Activated CD4-positive, alpha-beta T cell treated with anti-CD3 and anti-CD28 coated beads for 36 hours (primary cell): ENCODE measurements around the gene PMEPA1. TPM values are rescaled to one million over a fixed set of nuclear protein-coding genes. Genes with fewer than 3 reads are reported as not detected.

ENCODE experiments used
- ATAC-seq: fragments of 200-7000 bp; cut with Tn5 transposase; one replicate; pipeline ENCODE4 v1.10.0; 2021; ENCODE audit warnings: mild to moderate bottlenecking, moderate library complexity
- CTCF ChIA-PET: fragments of 350-600 bp; sonication (Branson Sonifier 250); formaldehyde crosslinking; loops from one replicate; lab custom pipeline; 2021; ENCODE audit warnings: antibody characterized with exemption; lab: Charles Lee
- POLR2A ChIA-PET: fragments of 350-600 bp; sonication (Branson Sonifier 250); formaldehyde crosslinking; loops from one replicate; lab custom pipeline; 2021; ENCODE audit warnings: antibody characterized with exemption, inconsistent platforms; lab: Charles Lee
- DNase-seq: peaks from one replicate; pipeline ENCODE4 v3.0.0-alpha.2; 2020
- H3K27ac Mint-ChIP-seq: one replicate; pipeline ENCODE4 v1.8.0; 2021; ENCODE audit warnings: mixed read lengths
- H3K27me3 Mint-ChIP-seq: one replicate; pipeline ENCODE4 v1.8.0; 2021; ENCODE audit warnings: mixed read lengths
- H3K36me3 Mint-ChIP-seq: one replicate; pipeline ENCODE4 v1.8.0; 2021; ENCODE audit warnings: low read depth, mixed read lengths
- H3K4me1 Mint-ChIP-seq: one replicate; pipeline ENCODE4 v1.8.0; 2021; ENCODE audit warnings: mixed read lengths
- H3K4me3 Mint-ChIP-seq: one replicate; pipeline ENCODE4 v1.8.0; 2021; ENCODE audit warnings: mild to moderate bottlenecking, moderate library complexity, mixed read lengths
- H3K9me3 Mint-ChIP-seq: one replicate; pipeline ENCODE4 v1.8.0; 2021; ENCODE audit warnings: low read depth, mixed read lengths
- intact Hi-C, 2 experiments: fragments of 100-400 bp; cut with DNase I in 1 of 2; cut with micrococcal nuclease in 1 of 2; formaldehyde crosslinking; loops; one replicate each; pipeline versions ENCODE4 v1.14.2 to v1.15.1; 2022 to 2024; cut with DNase I, micrococcal nuclease
- total RNA-seq, 2 experiments: library from RNA; stranded (reverse); gene quantifications; one replicate each; pipeline ENCODE4 v1.2.3, GENCODE V29; 2021

Gene PMEPA1
- total RNA-seq, 2 experiments from 2014 or later: 1.6 to 1.8 TPM

DNA sequence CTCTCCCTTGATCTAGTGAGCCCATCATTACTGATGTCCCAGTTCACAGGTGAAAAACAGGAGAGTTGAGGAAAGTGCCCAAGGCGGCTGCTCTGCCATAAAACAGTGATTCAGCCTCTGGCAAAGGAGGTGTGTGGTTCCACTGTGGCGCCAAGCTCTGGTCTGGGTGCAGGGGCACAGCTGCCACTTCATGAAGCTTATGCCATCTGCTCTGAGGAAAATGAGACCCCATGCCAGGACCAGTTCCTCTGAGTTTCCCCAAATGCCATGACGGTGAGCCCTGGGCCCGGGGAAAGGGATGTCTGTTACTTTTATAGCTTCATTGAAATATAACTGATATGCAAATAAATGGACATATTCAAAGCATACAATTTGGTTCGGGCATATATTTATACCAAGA, 55.9 kb downstream of the PMEPA1 start:
- H3K4me3 Mint-ChIP-seq: no peak overlapping the region
- peaks cover 2% of the 10 kb centered on the region for H3K36me3 Mint-ChIP-seq
- ATAC-seq: no peak
- ChIA-PET CTCF (interaction anchor here (0.5 to 2.0 kb wide), 22 partner anchors 9 to 849 kb away, joined by 3 to 10 read pairs (median 3); no protein-coding TSS in a partner anchor), POLR2A (no interaction called here)
- no peaks in the 10 kb centered on the region for H3K27me3 Mint-ChIP-seq
- H3K9me3 Mint-ChIP-seq: no peaks in the 10 kb centered on the region
- H3K4me1 Mint-ChIP-seq: peaks cover 20% of the 10 kb centered on the region
- DNase-seq: no peak
- intact Hi-C loops: loop anchor here (1.0 to 10.0 kb wide), 6 partner anchors 57 to 556 kb away; no protein-coding TSS in a partner anchor
- H3K27ac Mint-ChIP-seq: no peak overlapping the region

DNA sequence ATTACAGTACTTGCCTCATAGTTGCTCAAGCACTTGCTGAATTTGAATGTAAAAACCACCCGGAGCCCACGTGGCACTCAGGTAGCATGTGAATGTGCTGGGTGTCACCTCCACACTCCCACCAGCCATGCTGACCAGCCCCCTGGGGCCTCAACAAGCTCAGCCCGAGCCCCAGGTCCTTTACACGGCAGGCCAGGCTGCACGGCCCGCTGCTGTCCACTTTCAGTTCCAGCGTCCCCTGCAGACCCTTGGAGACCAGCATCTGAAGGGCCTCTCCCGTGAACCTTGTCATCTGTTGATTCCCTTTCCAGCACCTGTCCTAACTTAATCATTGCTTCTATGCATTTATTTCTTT, 56.3 kb downstream of the PMEPA1 start:
- H3K4me1 Mint-ChIP-seq: peaks cover 18% of the 10 kb centered on the region
- H3K4me3 Mint-ChIP-seq: no peak overlapping the region
- ChIA-PET POLR2A (no interaction called here), CTCF (interaction anchor here (0.5 to 2.0 kb wide), 21 partner anchors 8 to 601 kb away, joined by 3 to 10 read pairs (median 3); no protein-coding TSS in a partner anchor)
- ATAC-seq (no peak), DNase-seq (no peak)
- H3K9me3 Mint-ChIP-seq: no peaks in the 10 kb centered on the region
- no peak overlapping the region for H3K27ac Mint-ChIP-seq
- intact Hi-C loops: loop anchor here in 1 of 2 experiments (10.0 kb wide), 1 partner anchor 551 kb away; no protein-coding TSS in a partner anchor
- no peaks in the 10 kb centered on the region for H3K27me3 Mint-ChIP-seq
- peaks cover 2% of the 10 kb centered on the region for H3K36me3 Mint-ChIP-seq

DNA sequence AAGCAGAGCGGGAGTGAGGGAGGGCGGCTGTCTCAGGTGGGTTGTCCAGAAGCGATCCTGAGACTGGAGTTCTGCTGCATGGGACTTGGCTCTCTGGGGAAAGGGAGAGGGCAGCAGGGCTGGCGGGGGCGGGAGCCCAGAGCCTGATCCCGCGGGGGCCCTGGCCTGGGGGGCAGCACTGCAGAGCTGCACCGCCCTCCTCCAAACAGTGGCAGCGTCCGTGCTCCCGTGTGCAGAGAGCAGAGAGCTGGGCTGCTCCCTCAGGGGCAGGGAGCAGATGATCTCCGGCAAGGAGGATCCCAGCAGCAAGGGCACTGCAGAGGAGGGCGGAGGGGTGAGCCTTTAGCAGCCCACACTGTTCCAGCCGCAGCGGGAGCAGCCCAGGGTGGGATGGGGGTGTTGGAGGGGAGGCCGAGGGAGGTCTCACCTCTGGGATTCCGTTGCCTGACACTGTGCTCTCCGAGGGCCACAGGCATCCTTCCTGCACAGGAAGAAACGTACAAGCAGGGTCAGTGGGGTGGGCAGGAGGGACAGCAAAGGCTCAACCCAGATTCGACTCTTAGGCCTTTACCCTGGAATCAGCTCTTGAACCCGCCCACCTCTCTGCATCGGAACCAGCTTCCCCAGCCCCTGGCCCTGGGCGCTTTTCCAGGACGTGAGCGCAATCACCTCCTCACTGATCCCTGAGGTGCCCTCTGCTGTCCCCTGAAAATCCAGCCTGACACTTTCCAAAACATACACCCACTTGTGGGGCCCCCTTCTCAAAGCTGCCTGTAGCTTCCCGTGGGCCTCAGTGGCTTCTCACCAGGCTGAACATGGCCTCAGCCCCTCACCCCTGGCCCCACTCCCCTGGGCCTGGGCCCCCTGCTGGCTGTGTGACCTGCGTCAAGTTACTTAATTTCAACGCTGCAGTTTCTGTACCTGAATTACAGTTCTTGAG, 56.9 kb downstream of the PMEPA1 start:
- CTCF ChIA-PET: interaction anchor here (0.6 to 2.0 kb wide), 8 partner anchors 8 to 435 kb away, joined by 3 to 10 read pairs (median 4); no protein-coding TSS in a partner anchor
- Mint-ChIP-seq H3K9me3 (no peaks in the 10 kb centered on the region), H3K36me3 (peaks cover 2% of the 10 kb centered on the region)

DNA sequence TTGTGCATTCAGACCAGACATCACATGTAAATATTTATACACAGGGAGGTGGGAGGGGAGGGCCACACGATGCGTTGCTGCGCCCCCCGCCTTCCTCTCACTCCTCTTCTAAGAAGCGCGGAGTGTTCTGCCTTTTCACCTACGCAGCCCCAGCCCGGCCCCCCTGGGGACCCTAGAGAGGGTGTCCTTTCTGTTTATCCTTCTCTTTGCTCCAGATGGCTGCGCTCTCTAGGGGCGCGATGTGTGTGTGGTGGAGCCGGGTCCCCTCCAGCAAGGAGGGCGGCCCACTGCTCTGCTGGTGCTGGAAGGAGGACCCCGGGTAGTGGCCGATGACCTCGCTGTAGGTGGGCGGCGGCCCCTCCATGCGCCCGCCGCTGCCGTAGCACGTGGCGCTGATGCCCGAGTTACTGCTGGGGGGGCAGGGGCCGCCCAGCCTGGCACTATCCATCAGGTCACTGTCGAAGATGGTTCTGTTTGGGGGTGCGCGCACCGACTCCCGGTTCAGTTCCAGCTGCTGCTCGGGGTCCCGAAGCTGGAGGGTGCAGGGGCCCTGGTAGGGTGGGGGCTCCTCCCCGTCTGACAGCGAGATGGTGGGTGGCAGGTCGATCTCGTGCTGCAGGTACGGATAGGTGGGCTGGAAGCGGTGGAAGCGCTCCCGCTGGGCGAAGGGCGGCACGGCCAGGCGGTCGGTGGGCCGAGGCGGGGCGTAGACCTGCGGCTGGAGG, 57.8 kb downstream of the PMEPA1 start:
- Mint-ChIP-seq H3K27ac (no peak overlapping the region), H3K9me3 (no peaks in the 10 kb centered on the region), H3K36me3 (peaks cover 2% of the 10 kb centered on the region), H3K4me1 (peaks cover 4% of the 10 kb centered on the region), H3K4me3 (no peak overlapping the region), H3K27me3 (no peaks in the 10 kb centered on the region)
- no peak for DNase-seq
- ATAC-seq: no peak
- POLR2A ChIA-PET: no interaction called here
- CTCF ChIA-PET: interaction anchor here (0.6 to 0.7 kb wide), 3 partner anchors 13 to 557 kb away, joined by 3 to 6 read pairs (median 3); no protein-coding TSS in a partner anchor
- intact Hi-C loops: loop anchor here in 1 of 2 experiments (10.0 kb wide), 1 partner anchor 553 kb away; no protein-coding TSS in a partner anchor

More for the DNA sequence above, 56.9 kb downstream of the PMEPA1 start:
- Mint-ChIP-seq H3K4me3 (no peak overlapping the region), H3K27me3 (no peaks in the 10 kb centered on the region), H3K27ac (no peak overlapping the region), H3K4me1 (peaks cover 11% of the 10 kb centered on the region)
- ATAC-seq (no peak), DNase-seq (peak; percentile 30)
- POLR2A ChIA-PET: no interaction called here
- intact Hi-C loops: loop anchor here in 1 of 2 experiments (10.0 kb wide), 1 partner anchor 552 kb away; no protein-coding TSS in a partner anchor

DNA sequence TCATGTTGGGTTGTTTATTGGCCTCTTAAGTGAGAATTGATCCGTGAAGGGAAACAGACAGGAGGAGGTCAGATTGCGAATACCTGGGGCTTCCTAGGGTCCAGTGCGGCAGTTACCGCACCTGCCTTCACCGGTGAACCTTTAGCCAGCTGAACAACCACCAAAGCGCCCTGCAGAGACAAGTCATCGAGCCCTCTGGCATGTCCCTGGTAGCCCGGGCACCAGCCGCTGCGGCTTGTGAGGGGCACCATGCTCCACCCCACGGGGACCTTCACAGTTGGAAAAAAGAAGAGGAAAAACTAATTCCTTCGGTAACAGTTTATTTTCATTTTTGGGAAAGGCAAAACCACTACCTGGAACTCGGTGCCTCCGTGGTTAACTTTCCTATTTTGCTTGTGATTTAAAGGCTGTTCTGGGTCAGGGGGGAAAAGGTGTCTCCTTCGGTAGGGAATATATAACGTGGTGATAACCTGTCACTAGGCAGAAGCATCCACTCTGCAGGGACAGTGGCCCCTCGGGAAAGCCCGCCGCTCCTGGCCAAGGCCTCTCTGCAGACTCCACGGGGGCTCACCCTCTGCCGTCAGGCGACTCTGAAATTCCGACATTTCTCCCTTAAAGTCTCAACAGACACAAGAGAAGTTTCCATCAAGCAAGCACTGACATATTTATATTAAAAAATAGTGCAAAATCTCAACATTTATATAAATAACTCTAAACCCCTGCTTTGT, 58.9 kb downstream of the PMEPA1 start:
- CTCF ChIA-PET: interaction anchor here (0.6 to 1.2 kb wide), 4 partner anchors 12 to 558 kb away, joined by 3 to 6 read pairs (median 4); no protein-coding TSS in a partner anchor
- Mint-ChIP-seq H3K27ac (no peak overlapping the region), H3K4me1 (peaks cover 4% of the 10 kb centered on the region), H3K36me3 (peaks cover 2% of the 10 kb centered on the region), H3K4me3 (no peak overlapping the region), H3K9me3 (no peaks in the 10 kb centered on the region), H3K27me3 (no peaks in the 10 kb centered on the region)
- DNase-seq (no peak), ATAC-seq (no peak)
- intact Hi-C loops: loop anchor here in 1 of 2 experiments (10.0 kb wide), 1 partner anchor 554 kb away; no protein-coding TSS in a partner anchor
- POLR2A ChIA-PET: no interaction called here

DNA sequence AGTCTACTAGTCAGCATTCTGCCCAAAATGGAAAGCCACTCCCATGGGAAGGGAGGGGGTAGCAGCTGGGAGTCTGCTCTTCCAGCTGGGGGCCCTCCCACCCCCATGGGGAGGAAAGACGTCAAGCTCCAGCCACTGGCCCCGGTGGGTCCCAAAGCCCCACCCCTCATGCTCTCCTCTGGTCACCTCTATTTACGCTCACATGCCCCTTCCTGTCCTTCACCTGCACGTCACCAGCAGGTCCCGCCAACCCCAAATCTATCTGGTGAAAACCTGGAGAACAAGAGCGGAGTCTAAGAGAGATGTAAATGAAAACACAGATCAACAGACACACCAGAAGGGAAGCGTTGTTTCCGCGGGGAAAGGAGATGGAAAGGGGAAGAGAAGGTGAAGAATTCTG, 59.5 kb downstream of the PMEPA1 start:
- CTCF ChIA-PET: interaction anchor here (1.2 kb wide), 1 partner anchor 11 kb away, joined by 5 read pairs; no protein-coding TSS in a partner anchor

DNA sequence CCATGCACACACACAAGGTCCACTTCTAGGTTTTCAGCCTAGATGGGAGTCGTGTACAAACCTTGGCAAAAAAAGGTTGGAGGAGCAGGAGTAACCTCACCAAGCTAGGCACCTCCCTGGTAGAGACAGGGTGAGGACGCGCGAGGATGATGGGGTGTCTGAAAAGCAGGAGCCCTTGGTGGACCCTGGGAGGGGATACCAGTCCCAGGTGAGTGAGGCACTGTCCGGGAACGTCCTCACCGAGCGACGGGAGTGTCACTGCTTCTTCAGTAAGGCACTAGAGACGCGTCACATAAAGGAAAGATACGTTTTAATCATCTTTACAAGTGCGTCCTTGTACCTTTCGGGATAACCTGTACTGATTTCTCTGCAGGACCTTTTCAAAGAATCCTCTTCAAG, 60.2 kb downstream of the PMEPA1 start:
- peaks cover 2% of the 10 kb centered on the region for H3K36me3 Mint-ChIP-seq
- ChIA-PET POLR2A (no interaction called here), CTCF (interaction anchor here (0.7 to 1.2 kb wide), 2 partner anchors 11 to 43 kb away, joined by 3 to 5 read pairs; no protein-coding TSS in a partner anchor)
- intact Hi-C loops: loop anchor here in 1 of 2 experiments (10.0 kb wide), 1 partner anchor 555 kb away; no protein-coding TSS in a partner anchor
- H3K4me3 Mint-ChIP-seq: no peak overlapping the region
- ATAC-seq (no peak), DNase-seq (no peak)
- H3K27me3 Mint-ChIP-seq: no peaks in the 10 kb centered on the region
- peaks cover 3% of the 10 kb centered on the region for H3K9me3 Mint-ChIP-seq
- peaks cover 4% of the 10 kb centered on the region for H3K4me1 Mint-ChIP-seq
- no peak overlapping the region for H3K27ac Mint-ChIP-seq

More for the DNA sequence above, 59.5 kb downstream of the PMEPA1 start:
- Mint-ChIP-seq H3K4me3 (no peak overlapping the region), H3K36me3 (peaks cover 2% of the 10 kb centered on the region), H3K27me3 (no peaks in the 10 kb centered on the region), H3K9me3 (no peaks in the 10 kb centered on the region), H3K4me1 (peaks cover 4% of the 10 kb centered on the region), H3K27ac (no peak overlapping the region)
- ATAC-seq (no peak), DNase-seq (no peak)
- intact Hi-C loops: loop anchor here in 1 of 2 experiments (10.0 kb wide), 1 partner anchor 555 kb away; no protein-coding TSS in a partner anchor
- POLR2A ChIA-PET: no interaction called here

DNA sequence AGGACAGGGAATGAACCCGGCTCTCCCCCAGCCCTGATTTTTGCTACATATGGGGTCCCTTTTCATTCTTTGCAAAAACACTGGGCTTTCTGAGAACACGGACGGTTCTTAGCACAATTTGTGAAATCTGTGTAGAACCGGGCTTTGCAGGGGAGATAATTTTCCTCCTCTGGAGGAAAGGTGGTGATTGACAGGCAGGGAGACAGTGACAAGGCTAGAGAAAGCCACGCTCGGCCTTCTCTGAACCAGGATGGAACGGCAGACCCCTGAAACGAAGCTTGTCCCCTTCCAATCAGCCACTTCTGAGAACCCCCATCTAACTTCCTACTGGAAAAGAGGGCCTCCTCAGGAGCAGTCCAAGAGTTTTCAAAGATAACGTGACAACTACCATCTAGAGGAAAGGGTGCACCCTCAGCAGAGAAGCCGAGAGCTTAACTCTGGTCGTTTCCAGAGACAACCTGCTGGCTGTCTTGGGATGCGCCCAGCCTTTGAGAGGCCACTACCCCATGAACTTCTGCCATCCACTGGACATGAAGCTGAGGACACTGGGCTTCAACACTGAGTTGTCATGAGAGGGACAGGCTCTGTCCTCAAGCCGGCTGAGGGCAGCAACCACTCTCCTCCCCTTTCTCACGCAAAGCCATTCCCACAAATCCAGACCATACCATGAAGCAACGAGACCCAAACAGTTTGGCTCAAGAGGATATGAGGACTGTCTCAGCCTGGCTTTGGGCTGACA, 60.8 kb downstream of the PMEPA1 start:
- Mint-ChIP-seq H3K4me1 (no peaks in the 10 kb centered on the region), H3K27me3 (no peaks in the 10 kb centered on the region), H3K27ac (no peak overlapping the region), H3K9me3 (peaks cover 7% of the 10 kb centered on the region), H3K4me3 (no peak overlapping the region), H3K36me3 (peaks cover 2% of the 10 kb centered on the region)
- intact Hi-C loops: no loop called here
- ChIA-PET POLR2A (no interaction called here), CTCF (interaction anchor here (0.7 to 1.0 kb wide), 2 partner anchors 12 to 42 kb away, joined by 3 read pairs; no protein-coding TSS in a partner anchor)
- ATAC-seq (no peak), DNase-seq (no peak)

DNA sequence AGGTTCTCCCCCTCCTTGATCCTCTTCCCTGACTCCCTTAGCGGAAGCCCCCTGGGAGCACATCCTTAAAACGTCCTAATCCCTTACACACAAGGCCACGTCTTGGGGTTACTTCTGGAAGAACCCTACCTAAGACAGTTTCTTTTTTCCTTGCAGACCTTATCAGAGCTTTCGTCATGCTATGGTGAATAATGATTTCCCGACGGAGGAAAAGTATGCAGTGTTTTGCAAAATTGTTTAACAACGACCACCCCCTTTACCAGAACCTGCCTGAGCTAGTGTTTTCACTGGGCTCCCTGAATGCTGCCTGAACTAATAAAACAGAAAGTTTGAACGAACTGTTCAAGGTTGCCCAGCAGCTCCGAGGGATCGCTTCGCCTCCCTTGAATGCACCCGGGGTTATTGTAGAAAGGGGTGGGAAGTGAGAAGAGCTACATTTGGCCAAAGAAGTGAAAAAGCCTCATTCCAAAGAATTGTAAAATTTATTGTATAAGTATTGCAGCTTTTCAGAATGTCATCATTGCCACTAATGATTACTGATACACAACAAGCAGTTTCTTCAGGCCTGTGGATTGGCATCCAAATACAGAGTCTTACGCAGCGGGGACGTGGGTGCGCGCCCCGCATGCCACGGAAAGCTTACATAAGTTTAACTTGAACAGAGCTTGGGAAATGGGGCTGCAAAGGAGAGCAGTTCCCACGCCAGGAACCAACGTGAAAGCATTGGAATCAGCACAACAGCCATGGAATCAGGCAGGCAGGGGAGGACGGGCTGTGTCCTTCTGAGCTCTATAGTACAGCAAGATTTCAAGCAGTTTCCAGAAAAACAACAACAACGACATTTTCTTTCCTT, 61.7 kb downstream of the PMEPA1 start:
- Mint-ChIP-seq H3K4me3 (no peak overlapping the region), H3K4me1 (no peaks in the 10 kb centered on the region), H3K36me3 (peaks cover 2% of the 10 kb centered on the region), H3K9me3 (peaks cover 8% of the 10 kb centered on the region), H3K27me3 (no peaks in the 10 kb centered on the region), H3K27ac (no peak overlapping the region)
- CTCF ChIA-PET: interaction anchor here (0.6 to 1.0 kb wide), 2 partner anchors 11 to 33 kb away, joined by 3 to 4 read pairs; no protein-coding TSS in a partner anchor
- DNase-seq (no peak), ATAC-seq (no peak)
- POLR2A ChIA-PET: no interaction called here
- intact Hi-C loops: no loop called here
